WTC11 (cell line): ENCODE results near the gene IFITM10. TPM values are rescaled to one million over a fixed set of nuclear protein-coding genes. Genes with fewer than 3 reads are reported as not detected.

Experiments
- ATAC-seq: fragments of 200-7000 bp; cut with Tn5 transposase; 2 replicates; pipeline ENCODE4 v1.10.0; 2021; ENCODE audit warnings: mild to moderate bottlenecking, moderate library complexity
- CTCF ChIA-PET: fragments of 300-600 bp; sonication (Branson Sonifier 250); formaldehyde crosslinking; loops from one replicate; lab custom pipeline; 2021; ENCODE audit warnings: antibody characterized with exemption; lab: Charles Lee
- POLR2A ChIA-PET: fragments of 350-600 bp; sonication (Branson Sonifier 250); formaldehyde crosslinking; loops from one replicate; lab custom pipeline; 2021; ENCODE audit warnings: antibody characterized with exemption; lab: Charles Lee
- DNase-seq: peaks from one replicate; pipeline ENCODE4 v3.0.0; 2021; ENCODE audit warnings: low spot score
- H3K27ac Mint-ChIP-seq: 2 replicates; pipeline ENCODE4 v1.8.0; 2021; ENCODE audit warnings: mixed read lengths
- H3K27me3 Mint-ChIP-seq: 2 replicates; pipeline ENCODE4 v1.8.0; 2021; ENCODE audit warnings: low read depth, mild to moderate bottlenecking, moderate library complexity, mixed read lengths
- H3K36me3 Mint-ChIP-seq: 2 replicates; pipeline ENCODE4 v1.8.0; 2021; ENCODE audit warnings: mixed read lengths
- H3K4me1 Mint-ChIP-seq: 2 replicates; pipeline ENCODE4 v1.8.0; 2022; ENCODE audit warnings: mixed read lengths
- H3K4me3 Mint-ChIP-seq: 2 replicates; pipeline ENCODE4 v1.8.0; 2021; ENCODE audit warnings: mild to moderate bottlenecking, moderate library complexity, mixed read lengths
- H3K9me3 Mint-ChIP-seq: 2 replicates; pipeline ENCODE4 v1.8.0; 2021; ENCODE audit warnings: mixed read lengths
- ATF6 ChIP-seq: sonication (generic); formaldehyde crosslinking; IDR thresholded peaks from 2 replicates; pipeline ENCODE4 v1.8.1; 2023; ENCODE audit warnings: mild to moderate bottlenecking, missing genetic modification reagents
- E2F4 ChIP-seq: sonication (generic); formaldehyde crosslinking; IDR thresholded peaks from 2 replicates; pipeline ENCODE4 v1.8.1; 2022; ENCODE audit warnings: low read depth, mild to moderate bottlenecking, moderate library complexity, missing genetic modification reagents, borderline replicate concordance
- E2F5 ChIP-seq: sonication (generic); formaldehyde crosslinking; IDR thresholded peaks from 2 replicates; pipeline ENCODE4 v1.8.1; 2022; ENCODE audit warnings: mild to moderate bottlenecking, moderate library complexity, missing genetic modification reagents
- FOXJ3 ChIP-seq: sonication (generic); formaldehyde crosslinking; IDR thresholded peaks from 2 replicates; pipeline ENCODE4 v1.9.0; 2021; ENCODE audit warnings: missing genetic modification reagents, mild to moderate bottlenecking, borderline replicate concordance
- GRHL2 ChIP-seq: fragments of 250-450 bp; sonication (Bioruptor Pico); IDR thresholded peaks from 2 replicates; pipeline ENCODE4 v1.8.0; 2022; ENCODE audit warnings: mild to moderate bottlenecking, moderate library complexity; ENCODE audit not compliant: insufficient replicate concordance, severe bottlenecking
- GTF2I ChIP-seq: fragments of 250-450 bp; sonication (Bioruptor Pico); conservative IDR thresholded peaks from 2 replicates; pipeline ENCODE4 v1.4.0; 2021; ENCODE audit warnings: mild to moderate bottlenecking
- JAZF1 ChIP-seq: fragments of 250-450 bp; sonication (Bioruptor Pico); IDR thresholded peaks from 2 replicates; pipeline ENCODE4 v1.9.0; 2021; ENCODE audit warnings: moderate library complexity, mild to moderate bottlenecking, inconsistent platforms
- NFATC4 ChIP-seq: fragments of 250-450 bp; sonication (Bioruptor Pico); IDR thresholded peaks from 2 replicates; pipeline ENCODE4 v1.9.0; 2021; ENCODE audit warnings: mild to moderate bottlenecking
- NR1H2 ChIP-seq: sonication (generic); formaldehyde crosslinking; IDR thresholded peaks from 2 replicates; pipeline ENCODE4 v1.9.0; 2021; ENCODE audit warnings: mild to moderate bottlenecking, moderate library complexity, missing genetic modification reagents
- SOX15 ChIP-seq: fragments of 250-450 bp; sonication (Bioruptor Pico); IDR thresholded peaks from 2 replicates; pipeline ENCODE4 v1.9.0; 2021; ENCODE audit warnings: mild to moderate bottlenecking
- USF1 ChIP-seq: sonication (generic); formaldehyde crosslinking; IDR thresholded peaks from 2 replicates; pipeline ENCODE4 v1.8.0; 2022; ENCODE audit warnings: mild to moderate bottlenecking, missing genetic modification reagents
- ZNF121 ChIP-seq: sonication (generic); formaldehyde crosslinking; IDR thresholded peaks from 2 replicates; pipeline ENCODE4 v1.8.0; 2023; ENCODE audit warnings: missing genetic modification reagents
- ZNF232 ChIP-seq: sonication (generic); formaldehyde crosslinking; IDR thresholded peaks from 2 replicates; pipeline ENCODE4 v1.8.0; 2022; ENCODE audit warnings: mild to moderate bottlenecking, missing genetic modification reagents
- ZNF263 ChIP-seq: sonication (generic); formaldehyde crosslinking; IDR thresholded peaks from 2 replicates; pipeline ENCODE4 v1.8.1; 2022; ENCODE audit warnings: low read depth, mild to moderate bottlenecking, moderate library complexity, missing genetic modification reagents
- ZNF423 ChIP-seq: fragments of 250-450 bp; sonication (Bioruptor Pico); IDR thresholded peaks from 2 replicates; pipeline ENCODE4 v2.1.2; 2022; ENCODE audit warnings: mild to moderate bottlenecking, moderate library complexity
- ZNF512 ChIP-seq: sonication (generic); formaldehyde crosslinking; IDR thresholded peaks from 2 replicates; pipeline ENCODE4 v1.8.1; 2022; ENCODE audit warnings: missing genetic modification reagents, borderline replicate concordance
- total RNA-seq: library from RNA; stranded (reverse); gene quantifications from 3 replicates; pipeline ENCODE4 v1.2.3, GENCODE V29; 2021

IFITM10 gene
- total RNA-seq, 1 experiment from 2014 or later = 1.7 TPM

GRCh38 chr11:1782031-1782590 lies 31.7 kb upstream of the IFITM10 start (continued):
- no peak for TF ChIP-seq ZNF232 (CRISPR knock-in tag)
- TF ChIP-seq NR1H2 (CRISPR knock-in tag) = no peak

GRCh38 chr11:1781593-1781975 lies 31.2 kb upstream of the IFITM10 start:
- Mint-ChIP-seq H3K4me1 (no peaks in the 10 kb centered on the region), H3K36me3 (no peaks in the 10 kb centered on the region), H3K27me3 (peaks cover 14% of the 10 kb centered on the region; the same call in 1 of the 2 replicates), H3K9me3 (peaks cover 7% of the 10 kb centered on the region), H3K27ac (no peak overlapping the region), H3K4me3 (no peak overlapping the region)
- no peak for DNase-seq
- ChIA-PET CTCF (interaction anchor here (2.2 kb wide), 1 partner anchor 129 kb away, joined by 7 read pairs; no protein-coding TSS in a partner anchor), POLR2A (no interaction called here)
- ATAC-seq = no peak
- TF ChIP-seq SOX15 (CRISPR knock-in tag) (no peak), NFATC4 (CRISPR knock-in tag) (no peak), GTF2I (no peak), ZNF263 (CRISPR knock-in tag) (no peak)

- no peak for ATAC-seq
- TF ChIP-seq SOX15 (CRISPR knock-in tag) (no peak), E2F4 (CRISPR knock-in tag) (no peak), GRHL2 (CRISPR knock-in tag) (no peak), ZNF263 (CRISPR knock-in tag) (no peak)
- Mint-ChIP-seq H3K27me3 (peaks cover 12% of the 10 kb centered on the region; the same call in 1 of the 2 replicates), H3K36me3 (no peaks in the 10 kb centered on the region), H3K27ac (no peak overlapping the region), H3K4me3 (no peak overlapping the region), H3K4me1 (no peaks in the 10 kb centered on the region), H3K9me3 (peaks cover 4% of the 10 kb centered on the region)
- DNase-seq = no peak
- CTCF ChIA-PET = interaction anchor here (1.0 to 2.2 kb wide), 4 partner anchors 14 to 128 kb away, joined by 3 to 7 read pairs (median 6); no protein-coding TSS in a partner anchor
- POLR2A ChIA-PET = no interaction called here
These were observed 30.6 kb upstream of the IFITM10 start for GRCh38 chr11:1780700-1781592.

GRCh38 chr11:1779806-1780699 lies 29.7 kb upstream of the IFITM10 start:
- TF ChIP-seq ATF6 (CRISPR knock-in tag) (no peak), ZNF121 (CRISPR knock-in tag) (no peak), USF1 (CRISPR knock-in tag) (no peak), ZNF512 (no peak), ZNF423 (no peak), GTF2I (no peak), NR1H2 (CRISPR knock-in tag) (no peak), E2F5 (CRISPR knock-in tag) (no peak), FOXJ3 (CRISPR knock-in tag) (no peak), JAZF1 (CRISPR knock-in tag) (no peak)
- no peak for DNase-seq
- no peak overlapping the region for H3K4me3 Mint-ChIP-seq
- no peak overlapping the region for H3K27ac Mint-ChIP-seq
- H3K9me3 Mint-ChIP-seq = peaks cover 4% of the 10 kb centered on the region
- no peaks in the 10 kb centered on the region for H3K36me3 Mint-ChIP-seq
- POLR2A ChIA-PET = no interaction called here
- peaks cover 12% of the 10 kb centered on the region; the same call in 1 of the 2 replicates for H3K27me3 Mint-ChIP-seq
- ATAC-seq = no peak
- no peaks in the 10 kb centered on the region for H3K4me1 Mint-ChIP-seq
- CTCF ChIA-PET = interaction anchor here (1.0 to 2.2 kb wide), 5 partner anchors 14 to 127 kb away, joined by 3 to 7 read pairs (median 4); no protein-coding TSS in a partner anchor
